DOHH2 (cell line): ENCODE results near the gene HACD2.

Experiments used
- EZH2phosphoT487 ChIP-seq: fragments of 200-600 bp; sonication (generic); IDR thresholded peaks from 2 replicates; pipeline ENCODE4 v1.6.1; 2017; ENCODE audit warnings: borderline replicate concordance, mild to moderate bottlenecking, antibody characterized with exemption, low read length, moderate library complexity, mixed read lengths
- TF ChIP-seq, protein P1 (sequence below): fragments of 200-600 bp; sonication (generic); IDR thresholded peaks from one replicate; pipeline ENCODE4 v1.5.1; 2014; ENCODE audit warnings: antibody characterized with exemption, mild to moderate bottlenecking, low read depth, low read length; ENCODE audit not compliant: poor library complexity, severe bottlenecking

DNA sequence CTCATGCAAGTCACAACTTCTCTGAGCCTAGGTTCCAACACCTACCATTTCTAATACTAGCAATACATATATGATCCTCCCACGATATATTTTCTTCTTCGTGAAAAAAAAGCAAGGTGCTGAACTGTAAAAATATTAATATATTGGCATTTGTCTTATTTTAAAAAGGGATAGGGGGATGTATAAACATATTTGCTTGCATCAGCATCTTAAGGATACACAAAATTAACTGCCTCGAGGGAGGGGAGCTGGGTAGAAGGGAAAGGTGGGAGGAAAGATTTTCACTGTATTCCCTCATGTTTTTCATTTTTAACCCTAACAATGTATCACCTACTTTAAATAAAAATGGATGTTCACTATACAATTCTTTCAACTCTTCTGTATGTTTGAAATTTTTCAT is 1.3 kb downstream of the HACD2 start:
- TF ChIP-seq, protein P1, sequence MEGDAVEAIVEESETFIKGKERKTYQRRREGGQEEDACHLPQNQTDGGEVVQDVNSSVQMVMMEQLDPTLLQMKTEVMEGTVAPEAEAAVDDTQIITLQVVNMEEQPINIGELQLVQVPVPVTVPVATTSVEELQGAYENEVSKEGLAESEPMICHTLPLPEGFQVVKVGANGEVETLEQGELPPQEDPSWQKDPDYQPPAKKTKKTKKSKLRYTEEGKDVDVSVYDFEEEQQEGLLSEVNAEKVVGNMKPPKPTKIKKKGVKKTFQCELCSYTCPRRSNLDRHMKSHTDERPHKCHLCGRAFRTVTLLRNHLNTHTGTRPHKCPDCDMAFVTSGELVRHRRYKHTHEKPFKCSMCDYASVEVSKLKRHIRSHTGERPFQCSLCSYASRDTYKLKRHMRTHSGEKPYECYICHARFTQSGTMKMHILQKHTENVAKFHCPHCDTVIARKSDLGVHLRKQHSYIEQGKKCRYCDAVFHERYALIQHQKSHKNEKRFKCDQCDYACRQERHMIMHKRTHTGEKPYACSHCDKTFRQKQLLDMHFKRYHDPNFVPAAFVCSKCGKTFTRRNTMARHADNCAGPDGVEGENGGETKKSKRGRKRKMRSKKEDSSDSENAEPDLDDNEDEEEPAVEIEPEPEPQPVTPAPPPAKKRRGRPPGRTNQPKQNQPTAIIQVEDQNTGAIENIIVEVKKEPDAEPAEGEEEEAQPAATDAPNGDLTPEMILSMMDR, result no peak
- no peak for TF ChIP-seq EZH2phosphoT487
